HEK293 (cell line): Measurements from ENCODE around the gene PAPOLB.

Source experiments
- CTCF ChIP-seq: fragments of 450-650 bp; formaldehyde crosslinking; IDR thresholded peaks from 2 replicates; pipeline ENCODE4 v1.5.1; 2016; ENCODE audit warnings: missing biosample characterization, missing genetic modification characterization
- ELK4 ChIP-seq: IDR thresholded peaks from 2 replicates; pipeline ENCODE4 v1.6.1; 2011; ENCODE audit warnings: mild to moderate bottlenecking, low read depth, low read length, borderline replicate concordance
- GFI1B ChIP-seq: fragments of 450-650 bp; formaldehyde crosslinking; IDR thresholded peaks from 2 replicates; pipeline ENCODE4 v1.5.1; 2016; ENCODE audit warnings: missing biosample characterization, missing genetic modification characterization
- YY2 ChIP-seq: fragments of 450-650 bp; formaldehyde crosslinking; IDR thresholded peaks from 2 replicates; pipeline ENCODE4 v1.5.1; 2016; ENCODE audit warnings: missing biosample characterization, missing genetic modification characterization
- ZNF146 ChIP-seq: fragments of 450-650 bp; formaldehyde crosslinking; IDR thresholded peaks from 2 replicates; pipeline ENCODE4 v1.5.1; 2016; ENCODE audit warnings: missing biosample characterization, missing genetic modification characterization
- ZNF24 ChIP-seq: fragments of 450-650 bp; formaldehyde crosslinking; IDR thresholded peaks from 2 replicates; pipeline ENCODE4 v1.5.1; 2016; ENCODE audit warnings: missing biosample characterization, missing genetic modification characterization
- ZNF362 ChIP-seq: fragments of 450-650 bp; formaldehyde crosslinking; IDR thresholded peaks from 2 replicates; pipeline ENCODE4 v1.5.1; 2016; ENCODE audit warnings: missing biosample characterization, missing genetic modification characterization
- ZSCAN5A ChIP-seq: fragments of 450-650 bp; formaldehyde crosslinking; IDR thresholded peaks from 2 replicates; pipeline ENCODE4 v1.5.1; 2016; ENCODE audit warnings: missing biosample characterization, missing genetic modification characterization

- TF ChIP-seq ZNF362 (tag by site-specific recombination) (no peak), ZNF146 (tag by site-specific recombination) (no peak), CTCF (tag by site-specific recombination) (no peak), ELK4 (no peak), GFI1B (no peak), ZSCAN5A (tag by site-specific recombination) (no peak), ZNF24 (tag by site-specific recombination) (no peak), YY2 (tag by site-specific recombination) (no peak)
These were observed 12.4 kb downstream of the PAPOLB start for GRCh38 chr7:4849390-4849789.
